Dermis blood vessel endothelial cell (primary cell): Measurements from ENCODE around the gene IFT122. TPM values are rescaled to one million over a fixed set of nuclear protein-coding genes. Genes with fewer than 3 reads are reported as not detected.
"Not testable (repeated sequence)": the region's sequence is repeated elsewhere in the genome, so short reads cannot be mapped to it uniquely, and the experiment has no call there.

Experiments
- DNase-seq: peaks from one replicate; pipeline ENCODE4 v3.0.0; 2010
- total RNA-seq: library from RNA; depleted of rRNA; stranded (reverse); fragments of >200 nt; gene quantifications from 2 replicates; pipeline ENCODE4 v1.2.3, GENCODE V29; 2014

IFT122 gene
- total RNA-seq, result 28.4 and 43.5 TPM in 2 replicates

- peak; percentile 100 for DNase-seq
Measured at GRCh38 chr3:129439817-129440617, at the start of gene IFT122, which contains the start of gene MBD4. IFT122 (plus strand) TSS chr3:129440224; CDS start chr3:129440331, 107 bp downstream. MBD4 (minus strand) TSS chr3:129439948; CDS start chr3:129439833, 115 bp downstream.

- not testable (repeated sequence) for DNase-seq
Measured at GRCh38 chr3:129391583-129391982, 48.4 kb upstream of the IFT122 start.

GRCh38 chr3:129392106-129392887 is 47.7 kb upstream of the IFT122 start:
- not testable (repeated sequence) for DNase-seq

- DNase-seq, result peak; percentile 31
Measured at GRCh38 chr3:129393271-129393670, 46.8 kb upstream of the IFT122 start.

GRCh38 chr3:129393760-129394564 is 46.1 kb upstream of the IFT122 start:
- not testable (repeated sequence) for DNase-seq

GRCh38 chr3:129398803-129399144 is 41.2 kb upstream of the IFT122 start:
- peak; percentile 52 for DNase-seq

GRCh38 chr3:129399145-129399894 is 40.7 kb upstream of the IFT122 start:
- peak; percentile 96 for DNase-seq

- no peak for DNase-seq
Measured at GRCh38 chr3:129399895-129400357, 40.1 kb upstream of the IFT122 start.

- no peak for DNase-seq
Measured at GRCh38 chr3:129402210-129402609, 37.8 kb upstream of the IFT122 start.

- no peak for DNase-seq
Measured at GRCh38 chr3:129402616-129403015, 37.4 kb upstream of the IFT122 start.

- DNase-seq, result no peak
Measured at GRCh38 chr3:129403450-129403849, 36.6 kb upstream of the IFT122 start.

GRCh38 chr3:129404130-129404529 is 35.9 kb upstream of the IFT122 start:
- DNase-seq, result no peak

- no peak for DNase-seq
Measured at GRCh38 chr3:129404610-129405009, 35.4 kb upstream of the IFT122 start.

GRCh38 chr3:129409541-129409940 is 30.5 kb upstream of the IFT122 start:
- DNase-seq, result no peak

GRCh38 chr3:129410971-129411370 is 29.1 kb upstream of the IFT122 start:
- no peak for DNase-seq

- no peak for DNase-seq
Measured at GRCh38 chr3:129412542-129413198, 27.4 kb upstream of the IFT122 start.

GRCh38 chr3:129413238-129413637 is 26.8 kb upstream of the IFT122 start:
- DNase-seq, result not testable (repeated sequence)

GRCh38 chr3:129413687-129414506 is 26.1 kb upstream of the IFT122 start:
- DNase-seq, result peak; percentile 64

GRCh38 chr3:129415378-129415777 is 24.6 kb upstream of the IFT122 start:
- no peak for DNase-seq

- DNase-seq, result no peak
Measured at GRCh38 chr3:129415830-129416229, 24.2 kb upstream of the IFT122 start.
